Measurements from ENCODE around the gene MAP3K7CL.

The MAP3K7CL gene

GRCh38 chr21:29146726-29147125 is 16.3 kb downstream of the MAP3K7CL start:
- H3K27ac ChIP-seq (ENCODE audit: insufficient read depth in 1 of 2, low read depth in 1 of 2, low read length in 2 of 2, poor library complexity in 1 of 2, severe bottlenecking in 2 of 2), result no peak overlapping the region
- no peaks in the 10 kb centered on the region for H3K36me3 ChIP-seq (ENCODE audit: control insufficient read depth in 4 of 4, insufficient read depth in 4 of 4, low read length in 3 of 4)
- WGBS (ENCODE audit: insufficient coverage), result 100% methylated on average over 1 of the region's 1 CpG
- no peaks in the 10 kb centered on the region for H3K9me3 ChIP-seq (ENCODE audit: control extremely low read depth in 1 of 5, control insufficient read depth in 4 of 5, insufficient read depth in 2 of 5, low read depth in 1 of 5, low read length in 4 of 5)
- H3K4me3 ChIP-seq (ENCODE audit: control insufficient read depth in 1 of 7, extremely low read depth in 1 of 7, insufficient read depth in 4 of 7, low read depth in 2 of 7, low read length in 6 of 7), result no peak overlapping the region
- POLR2A ChIA-PET, result no interaction called here
- no peaks in the 10 kb centered on the region for H3K4me1 ChIP-seq (ENCODE audit: control extremely low read depth in 1 of 4, control insufficient read depth in 4 of 4, insufficient read depth in 4 of 4, low read length in 3 of 4)
- CTCF ChIA-PET, result no interaction called here
- H3K27me3 ChIP-seq (replicated peaks in 2 of 5; ENCODE audit: control insufficient read depth in 4 of 5, insufficient read depth in 5 of 5, low read length in 4 of 5), result no peaks in the 10 kb centered on the region
- DNase-seq, result no peak

GRCh38 chr21:29148530-29148929 is 18.1 kb downstream of the MAP3K7CL start:
- Histone ChIP-seq H3K4me1 (ENCODE audit: control extremely low read depth in 1 of 4, control insufficient read depth in 4 of 4, insufficient read depth in 4 of 4, low read length in 3 of 4) (no peaks in the 10 kb centered on the region), H3K4me3 (ENCODE audit: control insufficient read depth in 1 of 7, extremely low read depth in 1 of 7, insufficient read depth in 4 of 7, low read depth in 2 of 7, low read length in 6 of 7) (no peak overlapping the region), H3K27ac (ENCODE audit: insufficient read depth in 1 of 2, low read depth in 1 of 2, low read length in 2 of 2, poor library complexity in 1 of 2, severe bottlenecking in 2 of 2) (no peak overlapping the region), H3K9me3 (ENCODE audit: control extremely low read depth in 1 of 5, control insufficient read depth in 4 of 5, insufficient read depth in 2 of 5, low read depth in 1 of 5, low read length in 4 of 5) (no peaks in the 10 kb centered on the region), H3K27me3 (replicated peaks in 2 of 5; ENCODE audit: control insufficient read depth in 4 of 5, insufficient read depth in 5 of 5, low read length in 4 of 5) (no peaks in the 10 kb centered on the region), H3K36me3 (ENCODE audit: control insufficient read depth in 4 of 4, insufficient read depth in 4 of 4, low read length in 3 of 4) (no peaks in the 10 kb centered on the region)
- CTCF ChIA-PET, result interaction anchor here (0.6 to 1.0 kb wide), 2 partner anchors 17 to 32 kb away, joined by 3 read pairs; no protein-coding TSS in a partner anchor
- POLR2A ChIA-PET, result no interaction called here
- WGBS (ENCODE audit: insufficient coverage), result 100% methylated on average over 3 of the region's 5 CpGs
- DNase-seq, result peak in 2 of 3 donors; percentile 34 to 56

GRCh38 chr21:29149808-29150425 is 19.5 kb downstream of the MAP3K7CL start:
- Histone ChIP-seq H3K9me3 (ENCODE audit: control extremely low read depth in 1 of 5, control insufficient read depth in 4 of 5, insufficient read depth in 2 of 5, low read depth in 1 of 5, low read length in 4 of 5) (no peaks in the 10 kb centered on the region), H3K4me3 (ENCODE audit: control insufficient read depth in 1 of 7, extremely low read depth in 1 of 7, insufficient read depth in 4 of 7, low read depth in 2 of 7, low read length in 6 of 7) (no peak overlapping the region), H3K27me3 (replicated peaks in 2 of 5; ENCODE audit: control insufficient read depth in 4 of 5, insufficient read depth in 5 of 5, low read length in 4 of 5) (no peaks in the 10 kb centered on the region), H3K27ac (ENCODE audit: insufficient read depth in 1 of 2, low read depth in 1 of 2, low read length in 2 of 2, poor library complexity in 1 of 2, severe bottlenecking in 2 of 2) (no peak overlapping the region), H3K36me3 (ENCODE audit: control insufficient read depth in 4 of 4, insufficient read depth in 4 of 4, low read length in 3 of 4) (peaks cover 0 to 3% (median 0%) of the 10 kb centered on the region in 4 experiments), H3K4me1 (ENCODE audit: control extremely low read depth in 1 of 4, control insufficient read depth in 4 of 4, insufficient read depth in 4 of 4, low read length in 3 of 4) (no peaks in the 10 kb centered on the region)
- ChIA-PET CTCF (no interaction called here), POLR2A (interaction anchor here (0.6 kb wide), 2 partner anchors 421 to 1454 kb away, joined by 3 to 5 read pairs; no protein-coding TSS in a partner anchor)
- no peak for DNase-seq
- 92% methylated on average over 2 of the region's 3 CpGs for WGBS (ENCODE audit: insufficient coverage)

GRCh38 chr21:29151931-29152330 is 21.5 kb downstream of the MAP3K7CL start:
- no peak overlapping the region for H3K4me3 ChIP-seq (ENCODE audit: control insufficient read depth in 1 of 7, extremely low read depth in 1 of 7, insufficient read depth in 4 of 7, low read depth in 2 of 7, low read length in 6 of 7)
- H3K9me3 ChIP-seq (ENCODE audit: control extremely low read depth in 1 of 5, control insufficient read depth in 4 of 5, insufficient read depth in 2 of 5, low read depth in 1 of 5, low read length in 4 of 5), result no peaks in the 10 kb centered on the region
- CTCF ChIA-PET, result interaction anchor here (1.4 kb wide), 1 partner anchor 64 kb away, joined by 3 read pairs; no protein-coding TSS in a partner anchor
- POLR2A ChIA-PET, result no interaction called here
- H3K36me3 ChIP-seq (ENCODE audit: control insufficient read depth in 4 of 4, insufficient read depth in 4 of 4, low read length in 3 of 4), result peaks cover 0 to 3% (median 0%) of the 10 kb centered on the region in 4 experiments
- no peaks in the 10 kb centered on the region for H3K27me3 ChIP-seq (replicated peaks in 2 of 5; ENCODE audit: control insufficient read depth in 4 of 5, insufficient read depth in 5 of 5, low read length in 4 of 5)
- no peak overlapping the region for H3K27ac ChIP-seq (ENCODE audit: insufficient read depth in 1 of 2, low read depth in 1 of 2, low read length in 2 of 2, poor library complexity in 1 of 2, severe bottlenecking in 2 of 2)
- no CpG with 5 or more reads among the region's 3 CpGs for WGBS (ENCODE audit: insufficient coverage)
- no peaks in the 10 kb centered on the region for H3K4me1 ChIP-seq (ENCODE audit: control extremely low read depth in 1 of 4, control insufficient read depth in 4 of 4, insufficient read depth in 4 of 4, low read length in 3 of 4)
- no peak for DNase-seq

- CTCF ChIA-PET, result interaction anchor here (1.0 to 1.4 kb wide), 2 partner anchors 8 to 65 kb away, joined by 3 read pairs; no protein-coding TSS in a partner anchor
- no peak for DNase-seq
- Histone ChIP-seq H3K9me3 (ENCODE audit: control extremely low read depth in 1 of 5, control insufficient read depth in 4 of 5, insufficient read depth in 2 of 5, low read depth in 1 of 5, low read length in 4 of 5) (no peaks in the 10 kb centered on the region), H3K4me3 (ENCODE audit: control insufficient read depth in 1 of 7, extremely low read depth in 1 of 7, insufficient read depth in 4 of 7, low read depth in 2 of 7, low read length in 6 of 7) (no peak overlapping the region), H3K36me3 (ENCODE audit: control insufficient read depth in 4 of 4, insufficient read depth in 4 of 4, low read length in 3 of 4) (peaks cover 0 to 3% (median 0%) of the 10 kb centered on the region in 4 experiments), H3K27me3 (replicated peaks in 2 of 5; ENCODE audit: control insufficient read depth in 4 of 5, insufficient read depth in 5 of 5, low read length in 4 of 5) (no peaks in the 10 kb centered on the region), H3K27ac (ENCODE audit: insufficient read depth in 1 of 2, low read depth in 1 of 2, low read length in 2 of 2, poor library complexity in 1 of 2, severe bottlenecking in 2 of 2) (no peak overlapping the region), H3K4me1 (ENCODE audit: control extremely low read depth in 1 of 4, control insufficient read depth in 4 of 4, insufficient read depth in 4 of 4, low read length in 3 of 4) (no peaks in the 10 kb centered on the region)
- POLR2A ChIA-PET, result interaction anchor here (0.6 kb wide), 1 partner anchor 373 kb away, joined by 3 read pairs; no protein-coding TSS in a partner anchor
- WGBS (ENCODE audit: insufficient coverage), result 100% methylated on average over 1 of the region's 1 CpG
Observed at GRCh38 chr21:29152916-29153315, 22.5 kb downstream of the MAP3K7CL start.

GRCh38 chr21:29154270-29154669 is 23.8 kb downstream of the MAP3K7CL start:
- Histone ChIP-seq H3K4me1 (ENCODE audit: control extremely low read depth in 1 of 4, control insufficient read depth in 4 of 4, insufficient read depth in 4 of 4, low read length in 3 of 4) (no peaks in the 10 kb centered on the region), H3K4me3 (ENCODE audit: control insufficient read depth in 1 of 7, extremely low read depth in 1 of 7, insufficient read depth in 4 of 7, low read depth in 2 of 7, low read length in 6 of 7) (no peak overlapping the region), H3K36me3 (ENCODE audit: control insufficient read depth in 4 of 4, insufficient read depth in 4 of 4, low read length in 3 of 4) (peaks cover 0 to 3% (median 0%) of the 10 kb centered on the region in 4 experiments), H3K9me3 (ENCODE audit: control extremely low read depth in 1 of 5, control insufficient read depth in 4 of 5, insufficient read depth in 2 of 5, low read depth in 1 of 5, low read length in 4 of 5) (no peaks in the 10 kb centered on the region), H3K27me3 (replicated peaks in 2 of 5; ENCODE audit: control insufficient read depth in 4 of 5, insufficient read depth in 5 of 5, low read length in 4 of 5) (no peaks in the 10 kb centered on the region), H3K27ac (ENCODE audit: insufficient read depth in 1 of 2, low read depth in 1 of 2, low read length in 2 of 2, poor library complexity in 1 of 2, severe bottlenecking in 2 of 2) (no peak overlapping the region)
- CTCF ChIA-PET, result interaction anchor here (0.6 to 1.6 kb wide), 6 partner anchors 10 to 222 kb away, joined by 3 to 5 read pairs (median 4); no protein-coding TSS in a partner anchor
- DNase-seq, result no peak
- 100% methylated on average over 1 of the region's 3 CpGs for WGBS (ENCODE audit: insufficient coverage)
- POLR2A ChIA-PET, result no interaction called here

GRCh38 chr21:29155118-29155932 is 24.9 kb downstream of the MAP3K7CL start:
- Histone ChIP-seq H3K4me3 (ENCODE audit: control insufficient read depth in 1 of 7, extremely low read depth in 1 of 7, insufficient read depth in 4 of 7, low read depth in 2 of 7, low read length in 6 of 7) (peak overlapping the region in 2 of 7 experiments; percentile 27 to 52), H3K9me3 (ENCODE audit: control extremely low read depth in 1 of 5, control insufficient read depth in 4 of 5, insufficient read depth in 2 of 5, low read depth in 1 of 5, low read length in 4 of 5) (no peaks in the 10 kb centered on the region), H3K36me3 (ENCODE audit: control insufficient read depth in 4 of 4, insufficient read depth in 4 of 4, low read length in 3 of 4) (peaks cover 0 to 3% (median under 1%) of the 10 kb centered on the region in 4 experiments), H3K4me1 (ENCODE audit: control extremely low read depth in 1 of 4, control insufficient read depth in 4 of 4, insufficient read depth in 4 of 4, low read length in 3 of 4) (no peaks in the 10 kb centered on the region), H3K27me3 (replicated peaks in 2 of 5; ENCODE audit: control insufficient read depth in 4 of 5, insufficient read depth in 5 of 5, low read length in 4 of 5) (no peaks in the 10 kb centered on the region), H3K27ac (ENCODE audit: insufficient read depth in 1 of 2, low read depth in 1 of 2, low read length in 2 of 2, poor library complexity in 1 of 2, severe bottlenecking in 2 of 2) (no peak overlapping the region)
- POLR2A ChIA-PET, result no interaction called here
- peak in 2 of 3 donors; percentile 22 to 31 for DNase-seq
- CTCF ChIA-PET, result interaction anchor here (1.0 to 1.6 kb wide), 4 partner anchors 9 to 210 kb away, joined by 3 to 5 read pairs (median 4); no protein-coding TSS in a partner anchor
- 46% methylated on average over 19 of the region's 25 CpGs for WGBS (ENCODE audit: insufficient coverage)
